Measurements from ENCODE around the gene JOSD1.
A peak's percentile ranks its signal among the peaks of the same experiment; 100 is the strongest.

The JOSD1 gene

DNA sequence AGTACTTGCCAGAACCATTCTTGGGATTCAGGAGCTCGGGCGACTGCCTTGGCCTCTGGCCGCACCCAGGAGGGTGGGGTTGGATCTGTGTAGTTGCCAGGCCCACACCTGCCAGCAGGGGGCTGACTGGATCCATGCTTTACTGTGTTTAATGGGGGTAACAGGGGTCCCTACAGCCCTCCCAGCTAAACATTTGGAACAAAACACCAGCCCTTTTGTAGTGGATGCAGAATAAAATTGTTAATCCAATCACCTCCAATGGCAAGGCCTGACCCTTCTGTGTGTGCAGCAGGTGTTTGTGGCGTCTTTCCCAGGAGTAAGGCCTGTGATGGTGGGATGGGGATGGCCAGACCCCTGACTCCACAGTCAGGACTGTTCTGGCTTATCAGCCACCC, 32.6 kb upstream of the JOSD1 start:
- peak; percentile 13 for DNase-seq

DNA sequence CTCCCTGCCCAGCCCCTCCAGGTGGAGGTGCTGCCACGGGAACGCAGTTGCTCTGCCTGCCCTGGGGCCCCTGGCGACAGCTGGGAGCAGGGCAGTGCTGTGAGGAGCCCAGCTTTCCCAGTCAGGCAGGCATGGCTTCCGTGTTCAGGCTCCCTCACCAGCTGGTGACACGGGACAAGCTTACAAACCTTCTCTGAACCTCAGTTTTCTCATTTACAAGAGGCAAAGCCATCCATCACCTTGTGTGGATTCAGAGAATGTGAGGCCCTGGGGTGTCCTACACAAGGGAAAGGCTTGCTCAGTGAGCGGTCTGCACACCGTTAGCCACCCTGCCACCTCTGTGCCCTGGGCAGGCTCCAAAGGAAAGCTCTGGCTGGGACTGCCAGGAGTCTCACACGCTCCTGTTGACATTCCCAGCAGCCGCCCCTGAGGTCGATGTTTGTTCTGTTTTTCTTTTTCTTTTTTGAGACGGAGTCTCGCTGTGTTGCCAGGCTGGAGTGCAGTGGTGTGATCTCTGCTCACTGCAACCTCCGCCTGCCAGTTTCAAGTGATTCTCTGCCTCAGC, 31.6 kb upstream of the JOSD1 start:
- no peak for DNase-seq

DNA sequence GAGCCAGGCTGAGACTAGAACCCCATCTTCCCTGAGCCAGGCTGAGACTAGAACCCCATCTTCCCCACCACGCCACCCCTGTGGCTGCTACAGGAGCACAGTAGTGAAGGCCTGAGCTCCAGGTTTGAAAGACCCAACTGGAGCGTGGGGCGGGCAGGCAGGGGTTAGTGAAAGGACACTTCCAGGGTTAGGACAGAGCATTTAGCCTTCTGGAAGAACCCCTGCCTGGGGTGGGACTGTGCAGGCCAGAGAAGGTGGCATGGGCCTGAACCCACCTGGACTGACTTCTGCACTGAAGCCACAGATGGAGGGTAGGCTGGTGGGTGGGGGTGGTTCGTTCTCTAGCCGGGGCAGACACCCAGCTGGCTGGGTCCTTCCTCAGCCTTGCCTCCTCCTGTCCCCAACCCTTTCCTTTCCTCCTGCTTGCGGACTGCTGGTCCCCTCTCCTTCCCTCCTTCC, 31.0 kb upstream of the JOSD1 start:
- no peak for DNase-seq

DNA sequence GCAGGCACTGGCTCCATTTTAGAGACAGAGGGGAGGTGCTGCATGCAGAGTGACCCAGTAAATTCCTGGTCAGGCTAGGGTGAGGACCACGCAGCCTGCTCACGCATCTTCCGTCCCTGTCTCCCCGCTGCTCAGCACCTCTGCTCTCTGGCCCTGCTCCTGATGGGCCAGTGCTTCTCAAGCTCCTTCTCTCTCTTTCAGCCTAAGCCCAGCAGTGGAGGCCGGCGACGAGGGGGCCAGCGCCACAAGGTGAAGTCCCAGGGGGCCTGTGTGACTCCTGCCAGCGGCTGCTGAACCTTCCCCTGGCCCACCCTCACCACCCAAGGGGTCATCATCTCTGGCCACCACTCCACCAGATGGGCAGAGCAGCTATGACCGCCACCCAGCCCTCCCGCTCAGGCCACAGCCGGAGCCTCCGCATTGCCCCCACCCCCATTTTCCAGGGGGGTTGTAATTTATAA, 29.7 kb upstream of the JOSD1 start:
- DNase-seq, result no peak

DNA sequence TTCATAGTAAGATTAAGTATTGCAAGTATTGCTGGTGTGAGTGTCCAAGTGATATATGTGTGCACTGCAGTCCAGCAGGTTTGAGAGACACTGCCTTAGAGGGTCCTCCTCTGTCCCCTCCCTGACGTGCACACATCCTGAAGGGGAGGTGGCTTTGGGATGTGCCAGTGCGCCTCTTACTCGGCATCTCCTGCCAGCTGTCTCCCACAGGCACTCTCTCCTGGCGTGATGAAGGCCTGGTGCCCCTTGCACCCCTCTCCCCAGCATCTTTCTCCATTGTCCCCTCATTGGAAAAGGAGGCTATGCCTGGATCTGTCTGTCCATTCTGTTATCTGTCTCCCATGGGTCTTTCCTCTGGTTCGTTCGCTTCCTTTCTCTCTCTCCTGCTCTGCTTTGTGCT, 29.2 kb upstream of the JOSD1 start:
- DNase-seq, result no peak

DNA sequence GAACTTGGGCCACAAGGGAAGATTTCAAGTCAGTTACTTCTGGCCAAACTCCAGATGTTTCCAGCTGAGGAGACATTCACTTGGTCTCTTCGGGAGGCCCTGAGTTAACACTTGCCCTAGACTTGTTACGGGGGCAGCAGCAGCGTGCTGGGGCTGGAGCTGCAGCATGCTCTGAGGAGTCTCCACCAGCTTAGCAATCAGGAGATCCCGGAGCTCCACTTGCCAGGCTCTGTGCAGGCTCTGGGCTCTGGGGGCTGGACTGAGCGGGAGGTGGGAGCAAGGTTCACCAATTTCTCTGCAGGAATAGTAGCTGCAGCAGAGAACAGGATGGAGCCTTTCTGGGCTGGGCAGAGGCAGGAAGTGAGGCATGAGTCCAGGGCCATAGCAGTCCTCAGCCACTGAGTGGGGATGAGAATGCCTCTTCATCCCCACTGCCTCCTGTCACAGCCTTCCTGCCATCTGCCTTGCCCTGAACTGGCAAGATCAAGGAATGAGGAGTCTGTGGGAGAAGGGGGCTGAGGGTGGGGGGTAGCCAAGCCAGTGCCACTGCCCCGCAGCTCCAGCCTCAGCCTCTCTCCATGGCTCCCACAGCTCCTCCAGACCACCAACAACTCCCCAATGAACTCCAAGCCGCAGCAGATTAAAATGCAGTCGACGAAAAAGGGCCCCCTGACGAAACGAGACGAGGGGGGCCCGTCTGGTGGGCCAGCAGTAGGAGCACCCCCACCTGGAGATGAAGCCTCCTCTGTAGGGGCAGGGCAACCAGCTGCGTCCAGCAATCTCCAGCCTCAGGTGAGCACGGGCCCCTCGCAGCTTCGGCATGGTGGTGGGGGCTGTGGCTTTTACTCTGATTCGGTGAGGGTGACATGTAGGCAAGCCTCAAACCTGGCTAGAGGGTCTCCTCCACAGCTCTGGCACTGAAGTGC, 28.4 kb upstream of the JOSD1 start:
- no peak for DNase-seq

DNA sequence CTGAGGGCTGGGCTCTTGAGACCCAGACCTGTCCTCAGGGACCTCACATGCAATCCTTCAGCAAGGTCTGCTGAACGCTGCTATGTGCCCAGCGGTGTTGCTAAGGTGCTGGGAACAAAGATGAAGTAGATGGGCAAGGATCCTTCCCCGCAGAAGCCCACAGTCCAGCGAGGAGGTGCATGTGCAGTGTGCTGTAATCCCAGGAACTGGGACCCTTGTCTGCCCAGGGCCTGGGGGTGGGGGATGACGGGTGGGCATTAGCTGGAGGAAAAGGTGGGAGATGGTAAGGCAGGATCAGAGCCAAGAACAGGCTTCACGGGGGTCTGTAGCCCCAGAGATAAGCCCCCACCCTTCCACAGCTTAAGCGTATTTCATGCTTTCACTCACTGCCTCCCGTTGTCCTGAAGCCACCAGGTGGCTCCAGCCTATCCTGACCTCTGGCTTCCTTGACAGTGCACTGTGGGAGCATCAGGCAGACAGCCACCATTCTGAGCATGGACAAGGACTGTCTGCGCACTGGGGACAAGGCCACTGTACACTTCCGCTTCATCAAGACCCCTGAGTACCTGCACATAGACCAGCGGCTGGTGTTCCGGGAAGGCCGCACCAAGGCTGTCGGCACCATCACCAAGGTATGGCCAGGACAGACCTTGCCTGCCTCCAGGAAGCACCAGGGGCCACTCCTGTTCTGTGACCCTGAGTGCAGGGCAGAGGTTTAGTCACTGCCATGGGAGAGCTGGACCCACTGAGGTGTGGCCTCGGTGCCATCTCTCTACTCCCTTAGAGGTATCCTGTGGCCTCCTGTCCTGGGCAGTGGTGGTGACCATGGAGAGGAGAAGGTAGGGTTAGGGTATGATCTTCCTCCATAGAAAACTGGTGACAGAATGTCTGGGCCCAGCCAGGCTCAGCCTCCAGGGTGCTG, 27.0 kb upstream of the JOSD1 start:
- DNase-seq, result no peak

DNA sequence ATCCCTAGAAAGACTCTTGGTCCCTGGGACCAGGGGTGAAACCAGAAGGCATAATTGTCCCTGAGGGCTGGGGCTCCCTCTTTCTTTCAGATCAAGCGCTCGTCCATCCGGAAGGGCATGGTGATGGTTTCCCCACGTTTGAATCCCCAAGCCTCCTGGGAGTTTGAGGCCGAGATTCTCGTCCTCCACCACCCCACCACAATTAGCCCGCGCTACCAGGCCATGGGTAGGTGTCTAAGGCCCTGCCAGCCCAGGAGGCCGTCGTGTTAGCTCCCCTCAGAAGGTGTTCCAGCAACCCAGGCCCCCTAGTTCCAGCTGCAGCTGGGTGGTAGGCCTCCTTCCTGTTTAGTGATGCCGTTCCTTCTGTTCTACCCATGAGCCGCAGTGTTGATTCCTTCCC, 26.4 kb upstream of the JOSD1 start:
- no peak for DNase-seq

DNA sequence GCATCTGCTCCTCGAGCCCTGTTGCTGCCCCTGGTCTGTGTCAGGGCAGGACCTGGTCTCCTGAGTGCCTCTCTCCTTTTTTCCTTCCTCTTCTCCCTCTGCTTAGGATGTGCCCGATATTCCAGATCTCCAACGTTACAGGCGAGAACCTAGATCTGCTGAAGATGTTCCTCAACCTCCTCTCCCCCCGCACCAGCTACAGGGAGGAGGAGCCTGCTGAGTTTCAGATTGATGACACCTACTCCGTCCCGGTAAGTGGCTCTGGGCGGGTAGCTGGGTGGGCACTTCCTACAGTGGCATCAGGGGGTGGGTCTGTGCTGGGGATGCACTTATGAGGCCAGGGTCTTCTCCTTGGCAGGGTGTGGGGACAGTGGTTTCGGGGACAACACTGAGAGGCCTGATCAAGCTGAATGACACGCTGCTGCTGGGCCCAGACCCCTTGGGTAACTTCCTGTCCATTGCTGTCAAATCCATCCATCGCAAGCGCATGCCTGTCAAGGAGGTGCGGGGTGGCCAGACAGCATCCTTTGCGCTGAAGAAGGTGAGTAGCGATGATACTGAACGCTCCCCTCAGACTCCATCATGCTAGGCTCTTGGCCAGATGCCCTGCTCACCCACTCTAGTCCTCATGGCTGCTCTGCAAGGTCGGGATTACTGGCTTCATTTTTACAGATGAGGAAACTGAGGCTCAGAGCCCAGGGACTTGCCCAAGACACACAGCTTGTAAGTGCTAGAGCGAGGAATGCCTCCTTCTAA, 25.3 kb upstream of the JOSD1 start:
- DNase-seq, result no peak

DNA sequence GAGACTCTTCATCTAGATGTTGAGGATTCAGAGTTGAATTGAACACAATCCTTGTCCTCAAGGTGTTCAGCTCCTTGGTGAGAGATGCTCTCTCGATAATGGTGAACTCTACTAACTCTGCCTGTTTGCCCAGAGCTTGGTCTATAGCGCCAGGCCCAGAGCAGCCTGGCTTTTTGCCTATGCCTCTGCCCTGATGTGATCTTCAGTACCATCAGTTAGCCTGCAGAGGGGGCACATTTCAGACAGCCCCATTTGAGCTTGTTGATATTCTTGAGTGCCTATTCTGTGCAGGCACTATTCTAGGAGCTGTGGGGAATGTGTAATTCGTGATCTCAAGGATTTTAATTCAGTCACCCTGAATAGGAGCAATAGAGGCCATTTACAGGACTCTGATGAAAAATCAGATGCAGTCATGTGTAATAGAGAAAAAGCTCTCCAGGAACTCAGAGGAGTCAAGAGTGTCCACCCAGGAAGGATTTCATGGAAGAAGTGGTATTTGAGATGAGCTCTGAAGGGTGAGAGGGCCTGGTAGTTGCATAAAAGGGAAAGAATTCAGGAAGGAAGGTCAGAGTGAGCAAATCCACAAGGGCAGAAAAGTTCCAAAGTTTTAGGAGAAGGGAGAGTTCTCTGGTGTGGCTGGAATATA, 24.3 kb upstream of the JOSD1 start:
- peak; percentile 12 for DNase-seq

DNA sequence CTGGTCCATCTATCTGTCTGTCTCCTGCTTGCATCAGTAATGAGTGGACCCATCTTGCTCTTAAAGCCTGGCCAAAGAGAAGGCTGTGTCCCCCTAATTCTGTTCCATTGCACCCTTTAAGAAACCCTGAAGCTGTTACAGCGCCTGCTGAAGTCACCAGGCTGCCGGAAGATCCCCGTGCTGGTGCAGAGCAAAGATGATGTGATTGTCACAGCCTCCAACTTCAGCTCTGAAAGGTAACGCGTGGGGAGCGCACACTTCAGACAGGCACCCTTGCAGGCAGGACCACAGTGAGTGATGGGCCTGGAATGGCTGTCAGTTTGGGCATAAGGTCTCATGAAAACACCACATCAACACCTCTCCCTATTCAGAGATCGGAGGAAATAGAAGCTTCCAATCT, 23.4 kb upstream of the JOSD1 start:
- DNase-seq, result no peak

DNA sequence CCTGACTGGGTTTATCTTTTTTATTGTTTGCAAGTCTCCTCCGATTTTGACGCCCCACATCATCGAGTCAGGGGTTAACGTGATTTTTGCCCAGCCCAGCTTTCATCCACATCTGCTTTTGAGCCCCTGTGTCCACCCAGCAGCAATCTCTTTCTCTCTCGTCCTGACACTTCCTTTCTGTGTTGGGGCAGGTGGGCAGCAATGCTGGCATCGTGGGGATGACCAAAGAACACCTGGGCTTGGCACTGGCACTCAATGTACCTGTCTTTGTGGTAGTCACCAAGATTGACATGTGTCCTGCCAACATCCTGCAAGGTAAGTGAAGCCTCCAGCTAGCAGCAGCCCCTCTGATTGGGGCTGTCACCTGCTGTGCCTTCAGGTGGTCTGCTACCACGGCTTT, 20.8 kb upstream of the JOSD1 start:
- DNase-seq, result no peak

DNA sequence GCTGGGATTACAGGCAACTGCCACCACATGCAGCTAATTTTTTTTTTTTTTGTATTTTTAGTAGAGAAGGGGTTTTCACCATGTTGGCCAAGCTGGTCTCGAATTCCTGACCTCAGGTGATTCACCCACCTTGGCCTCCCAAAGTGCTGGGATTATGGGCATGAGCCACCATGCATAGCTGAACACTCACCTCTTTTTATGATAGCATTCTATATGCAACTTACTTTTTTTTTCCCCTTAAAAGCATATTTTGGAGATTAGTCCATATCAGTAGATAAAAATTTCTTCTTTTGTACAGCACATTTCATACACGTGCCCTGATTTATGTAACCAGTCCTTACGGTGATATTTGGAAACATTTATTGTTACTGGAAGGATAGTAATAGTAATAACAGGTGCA, 19.6 kb upstream of the JOSD1 start:
- no peak for DNase-seq

DNA sequence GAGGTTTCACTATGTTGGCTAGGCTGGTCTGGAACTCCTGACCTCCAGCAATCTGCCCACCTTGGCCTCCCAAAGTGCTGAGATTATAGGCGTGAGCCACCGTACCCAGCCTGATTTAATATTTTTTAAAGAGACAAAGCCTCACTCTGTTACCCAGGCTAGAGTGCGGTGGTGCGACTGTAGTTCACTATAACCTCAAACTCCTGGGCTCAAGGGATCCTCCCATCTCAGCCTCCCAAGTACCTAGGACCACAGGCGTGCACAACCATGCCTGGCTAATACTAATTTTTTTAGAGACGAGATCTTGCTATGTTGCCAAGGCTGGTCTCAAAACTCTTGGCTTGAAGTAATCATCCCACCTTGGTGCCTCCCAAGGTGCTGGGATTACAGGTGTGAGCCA, 18.5 kb upstream of the JOSD1 start:
- no peak for DNase-seq

DNA sequence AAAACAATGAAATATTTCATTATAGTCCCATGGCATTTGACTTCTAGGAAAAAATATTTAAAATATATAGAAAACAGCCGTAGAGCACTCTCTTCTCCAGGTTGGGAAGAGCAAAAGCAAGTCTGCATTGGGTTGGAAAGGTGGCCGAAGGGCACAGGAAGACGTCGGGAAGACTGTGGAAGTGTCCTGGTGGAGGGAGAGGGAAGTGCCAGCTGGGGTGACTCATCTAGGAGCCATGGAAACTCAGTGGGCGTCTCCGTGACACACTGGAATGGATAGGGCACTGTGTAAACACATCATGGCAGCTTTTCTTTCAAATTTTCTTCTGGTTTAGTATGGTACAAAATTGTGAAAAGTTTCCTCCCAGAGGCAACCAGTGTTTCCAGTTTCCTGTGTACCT, 17.7 kb upstream of the JOSD1 start:
- peak; percentile 52 for DNase-seq

DNA sequence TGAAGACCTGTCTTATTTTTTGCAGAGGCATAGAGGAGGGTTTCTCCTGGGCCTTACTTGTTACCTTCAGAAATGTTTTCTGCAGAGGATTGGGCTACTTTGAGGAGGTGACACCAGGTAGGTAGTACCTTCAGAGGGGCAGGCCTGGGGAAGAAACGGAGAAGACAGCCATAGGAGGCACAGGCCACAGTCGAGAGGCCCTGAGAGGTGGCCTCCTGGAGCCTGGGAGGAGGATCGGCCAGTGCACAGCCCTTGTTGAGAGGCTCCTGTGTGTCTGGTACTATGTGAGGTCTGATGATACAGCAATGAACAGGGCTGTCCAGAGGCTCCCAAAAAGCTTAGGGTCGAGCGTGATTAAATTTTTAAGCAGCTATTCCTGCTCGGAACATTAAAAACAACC, 16.5 kb upstream of the JOSD1 start:
- DNase-seq, result no peak

DNA sequence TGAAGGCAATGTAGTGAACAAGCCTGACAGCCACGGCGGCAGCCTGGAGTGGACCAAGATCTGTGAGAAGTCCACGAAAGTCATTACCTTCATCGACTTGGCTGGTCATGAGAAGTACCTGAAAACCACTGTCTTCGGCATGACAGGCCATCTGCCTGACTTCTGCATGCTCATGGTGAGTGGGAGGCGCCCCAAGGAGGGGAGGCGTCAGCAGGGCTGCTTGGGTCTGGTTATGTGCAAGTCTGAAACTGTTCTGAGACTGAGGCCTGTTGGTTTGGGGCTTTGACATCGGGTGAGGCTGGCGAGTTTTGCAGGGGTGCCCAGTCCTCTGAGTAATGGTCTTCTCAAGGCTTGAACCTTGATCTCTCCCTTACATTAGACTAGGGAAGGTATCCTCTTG, 16.1 kb upstream of the JOSD1 start:
- no peak for DNase-seq

DNA sequence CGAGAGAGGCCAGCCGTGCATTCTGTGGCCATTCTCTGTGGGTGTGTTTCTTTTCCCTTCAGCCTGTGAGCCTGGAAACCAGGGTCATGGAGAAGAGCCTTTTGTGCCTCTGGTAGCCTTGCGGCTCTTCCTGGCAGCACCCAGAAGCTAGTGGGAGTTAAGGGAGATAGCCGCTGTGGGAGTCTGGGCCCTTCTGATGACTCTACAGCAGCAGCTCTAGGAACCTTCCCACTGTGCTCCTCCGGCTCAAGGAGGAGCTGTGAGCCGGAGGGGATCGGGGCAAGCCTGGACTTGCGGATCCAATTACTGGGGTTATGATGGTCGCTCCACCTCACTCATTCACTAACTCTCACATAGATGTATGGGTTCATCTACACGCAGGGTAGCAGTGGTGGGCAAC, 15.5 kb upstream of the JOSD1 start:
- no peak for DNase-seq

DNA sequence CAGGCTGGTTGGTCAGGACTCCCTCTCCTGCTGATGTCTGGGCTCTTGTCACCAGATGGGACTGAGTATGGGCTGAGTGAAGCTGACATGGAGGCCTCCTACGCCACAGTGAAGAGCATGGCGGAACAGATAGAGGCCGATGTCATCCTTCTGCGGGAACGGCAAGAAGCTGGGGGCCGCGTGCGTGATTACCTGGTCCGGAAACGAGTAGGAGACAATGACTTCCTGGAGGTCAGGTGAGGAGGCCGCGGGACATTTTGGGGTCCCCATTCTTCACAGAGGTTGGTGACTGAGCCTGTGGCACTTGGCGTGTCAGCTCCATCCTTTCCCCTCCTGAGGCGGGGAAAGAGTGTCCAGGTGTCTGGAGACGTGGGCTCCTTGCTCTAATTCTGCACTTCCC, 15.1 kb upstream of the JOSD1 start:
- no peak for DNase-seq

DNA sequence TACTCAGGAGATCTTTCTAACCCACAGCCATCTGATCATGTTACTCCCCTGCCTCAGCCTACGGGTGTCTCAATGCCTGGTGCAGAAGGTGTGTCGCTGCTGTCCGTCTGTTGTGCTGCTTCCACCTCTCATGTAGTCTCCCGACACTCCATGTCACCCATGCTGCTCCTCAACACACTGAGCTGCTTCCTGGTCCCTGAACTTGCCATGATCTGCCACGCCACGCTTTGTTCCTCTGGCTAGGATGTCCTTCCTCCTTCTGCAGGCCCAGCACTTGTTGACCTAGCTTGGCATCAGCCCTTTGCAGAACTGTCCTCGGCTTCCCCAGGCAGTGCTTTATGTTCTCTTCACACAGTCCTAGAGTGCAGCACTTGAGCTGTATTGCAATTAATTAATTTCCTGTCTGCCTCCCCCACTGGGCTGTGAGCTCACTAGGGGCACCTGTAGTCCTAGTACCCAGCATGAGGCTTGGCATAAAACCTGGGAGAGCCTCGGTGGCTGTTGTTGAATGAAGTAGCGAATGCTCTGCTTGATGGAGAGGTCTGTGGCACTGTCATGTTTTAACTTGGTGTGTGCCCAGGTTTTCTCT, 14.5 kb upstream of the JOSD1 start:
- DNase-seq, result no peak

DNA sequence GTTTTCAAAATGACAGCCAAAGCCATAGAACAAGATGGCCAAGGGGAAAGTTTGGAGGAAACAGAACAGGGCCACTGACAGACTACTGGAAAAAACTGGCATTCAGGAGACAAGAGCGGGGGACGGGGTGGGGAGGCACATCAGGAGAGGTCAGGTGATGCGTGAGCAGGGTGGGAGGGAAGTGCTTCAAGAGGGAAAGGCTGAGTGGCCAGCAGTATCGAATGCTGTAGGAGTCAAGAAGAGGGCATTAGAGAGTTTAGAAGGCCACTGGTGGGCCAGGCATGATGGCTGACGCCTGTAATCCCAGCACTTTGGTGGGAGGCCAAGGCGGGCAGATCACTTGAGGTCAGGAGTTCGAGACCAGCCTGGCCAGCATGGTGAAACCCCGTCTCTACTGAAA, 13.2 kb upstream of the JOSD1 start:
- no peak for DNase-seq
